ENCODE measurements around the gene AMER2.

DNA sequence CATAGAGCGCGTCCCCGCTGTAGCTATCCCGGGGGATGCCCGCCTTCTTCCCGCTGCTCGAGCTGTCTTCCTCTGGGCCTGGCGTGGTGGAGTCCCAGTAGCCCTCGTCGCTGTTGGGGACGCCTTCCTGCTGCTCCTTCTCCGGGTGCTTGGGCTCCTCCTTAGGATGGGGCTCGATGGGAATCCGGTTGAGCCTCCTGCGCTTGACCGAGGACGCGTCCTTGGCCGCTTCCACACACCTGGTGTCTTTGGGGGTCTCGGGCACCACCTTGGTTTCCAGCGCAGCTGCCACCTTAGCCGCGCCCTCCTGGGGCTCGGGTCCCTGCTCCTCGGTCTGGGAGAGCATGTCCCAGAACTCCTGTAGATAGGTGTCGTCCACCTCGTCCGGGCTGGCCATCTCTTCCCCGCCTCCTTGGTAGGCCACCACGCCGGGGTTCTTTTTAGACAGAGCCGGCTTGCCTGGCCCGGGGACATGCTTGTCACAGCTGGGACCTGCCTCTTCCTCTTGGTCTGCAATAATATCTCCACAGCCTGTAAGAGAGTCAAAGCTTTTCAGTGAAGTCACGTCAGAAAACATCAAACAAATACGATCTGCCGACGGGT, 2.0 kb downstream of the AMER2 start:
- TF ChIP-seq, protein P1, sequence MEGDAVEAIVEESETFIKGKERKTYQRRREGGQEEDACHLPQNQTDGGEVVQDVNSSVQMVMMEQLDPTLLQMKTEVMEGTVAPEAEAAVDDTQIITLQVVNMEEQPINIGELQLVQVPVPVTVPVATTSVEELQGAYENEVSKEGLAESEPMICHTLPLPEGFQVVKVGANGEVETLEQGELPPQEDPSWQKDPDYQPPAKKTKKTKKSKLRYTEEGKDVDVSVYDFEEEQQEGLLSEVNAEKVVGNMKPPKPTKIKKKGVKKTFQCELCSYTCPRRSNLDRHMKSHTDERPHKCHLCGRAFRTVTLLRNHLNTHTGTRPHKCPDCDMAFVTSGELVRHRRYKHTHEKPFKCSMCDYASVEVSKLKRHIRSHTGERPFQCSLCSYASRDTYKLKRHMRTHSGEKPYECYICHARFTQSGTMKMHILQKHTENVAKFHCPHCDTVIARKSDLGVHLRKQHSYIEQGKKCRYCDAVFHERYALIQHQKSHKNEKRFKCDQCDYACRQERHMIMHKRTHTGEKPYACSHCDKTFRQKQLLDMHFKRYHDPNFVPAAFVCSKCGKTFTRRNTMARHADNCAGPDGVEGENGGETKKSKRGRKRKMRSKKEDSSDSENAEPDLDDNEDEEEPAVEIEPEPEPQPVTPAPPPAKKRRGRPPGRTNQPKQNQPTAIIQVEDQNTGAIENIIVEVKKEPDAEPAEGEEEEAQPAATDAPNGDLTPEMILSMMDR (IDR thresholded peaks at IDR 0.05; ENCODE audit: low read length) = no peak
- TF ChIP-seq EZH2 (optimal IDR thresholded peaks at IDR 0.05; ENCODE audit: low read depth, low read length) = no peak

Data from MM.1S (cell line).